IPS-NIHi7 (cell line): ENCODE measurements around the gene ZFP36L2.

Experiments used
- DNase-seq: peaks from one replicate; pipeline ENCODE4 v3.0.0; 2012; ENCODE audit warnings: mixed read lengths; ENCODE audit errors: extremely low spot score

Gene ZFP36L2

GRCh38 chr2:43186321-43186678 lies 40.1 kb downstream of the ZFP36L2 start:
- DNase-seq: no peak

GRCh38 chr2:43185146-43185545 lies 41.3 kb downstream of the ZFP36L2 start:
- no peak for DNase-seq

GRCh38 chr2:43184339-43184895 lies 42.0 kb downstream of the ZFP36L2 start:
- no peak for DNase-seq

DNA sequence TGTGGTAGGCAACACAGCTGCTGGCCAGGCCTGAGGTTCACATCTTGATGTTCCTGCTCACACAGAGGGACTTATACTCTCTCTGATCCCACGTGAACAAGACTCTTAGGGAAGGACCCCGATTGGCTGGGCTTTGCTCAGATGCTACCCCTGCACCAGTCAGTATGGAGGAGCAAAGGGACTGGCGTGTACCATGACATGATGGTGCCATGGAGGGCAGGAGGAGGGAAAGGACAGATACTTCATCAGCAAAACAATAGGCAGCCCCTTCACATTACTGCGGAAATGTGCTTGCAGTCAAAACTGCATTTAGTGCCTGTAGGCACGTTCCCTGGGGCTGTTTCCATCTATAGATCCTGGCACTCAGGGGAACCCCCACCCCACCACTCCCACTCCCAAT lies 42.7 kb downstream of the ZFP36L2 start:
- DNase-seq: no peak

DNA sequence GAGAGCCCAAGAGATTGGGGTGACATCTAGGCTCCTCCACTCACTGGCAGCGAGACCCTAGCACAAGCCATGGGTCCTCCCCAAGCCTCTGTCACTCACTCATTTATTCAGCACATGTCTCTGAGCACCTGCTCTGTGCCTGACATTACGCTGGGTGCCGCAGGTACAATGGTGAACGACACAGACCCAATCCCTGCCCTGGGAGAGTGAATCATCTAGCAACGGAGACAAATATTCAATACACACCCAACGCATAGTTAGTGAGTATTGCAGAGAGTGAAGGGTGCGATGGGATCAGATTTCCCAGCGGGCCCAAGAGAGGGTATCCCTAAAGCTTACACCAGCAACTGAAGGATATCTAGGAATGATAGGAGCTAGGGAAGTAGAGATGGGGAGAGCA lies 45.5 kb downstream of the ZFP36L2 start:
- no peak for DNase-seq

DNA sequence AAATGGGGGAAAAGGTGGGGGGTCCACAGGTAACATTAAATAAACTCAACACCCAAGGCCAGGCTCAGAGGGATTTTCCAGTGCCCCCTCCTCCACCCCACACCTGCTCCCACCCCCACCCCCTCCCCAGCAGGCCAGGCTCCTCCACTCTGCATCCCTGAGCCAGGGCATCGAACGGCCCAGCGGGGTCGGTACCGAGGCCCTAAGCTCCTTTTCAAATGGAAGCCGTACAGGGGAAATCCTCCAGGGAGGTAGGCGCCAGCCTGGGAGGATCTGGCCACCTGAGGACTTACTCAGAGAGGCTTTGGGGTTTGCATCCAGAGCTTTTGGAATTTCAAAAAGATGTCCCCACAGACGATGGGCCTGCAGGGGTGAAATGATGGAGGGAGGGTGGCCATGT lies 46.5 kb downstream of the ZFP36L2 start:
- peak; percentile 77 for DNase-seq

DNA sequence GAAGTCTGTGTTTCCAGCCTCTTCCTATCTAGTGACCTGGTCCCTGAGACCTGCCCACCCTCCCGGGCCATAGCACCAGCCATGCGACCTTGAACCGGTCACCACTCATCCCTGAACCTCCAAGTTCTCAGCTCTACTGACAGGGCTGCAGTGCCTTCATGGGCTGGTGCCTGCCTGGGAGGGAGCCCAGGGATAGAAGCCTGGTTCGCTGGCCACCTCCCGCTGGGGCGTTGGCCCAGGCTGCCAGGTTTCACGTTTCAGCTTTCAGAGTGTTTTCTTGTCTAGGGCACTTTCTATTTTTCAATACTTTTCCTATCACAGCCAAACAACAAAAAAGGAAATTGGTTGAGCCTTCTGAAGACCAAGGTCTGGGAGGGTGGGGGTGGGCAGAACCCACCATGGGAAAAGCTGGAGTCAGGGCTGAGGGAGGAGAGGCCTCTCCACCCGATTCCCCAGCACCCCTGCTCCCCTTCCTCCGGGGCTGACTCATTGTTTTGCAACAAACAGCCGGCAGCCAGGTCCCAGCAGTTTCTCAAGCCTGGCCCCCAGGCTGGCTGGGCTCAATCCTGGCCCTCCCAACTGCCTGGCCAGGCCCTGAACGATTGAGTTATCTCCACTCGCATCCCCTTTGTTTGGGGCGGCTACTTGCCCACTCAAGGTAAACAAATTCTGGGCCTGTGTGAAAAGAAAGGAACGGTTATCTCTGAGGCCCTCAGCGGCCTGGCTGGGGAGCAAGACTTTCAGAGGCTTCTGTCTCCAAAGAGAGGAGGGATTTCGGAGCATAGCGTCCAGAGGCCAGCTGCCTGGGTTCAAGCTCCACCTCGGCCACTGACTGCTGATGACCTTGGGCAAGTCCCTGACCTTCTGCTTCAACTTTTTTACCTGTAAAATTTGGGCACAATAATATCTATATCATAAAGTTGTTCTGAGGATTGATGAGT lies 47.5 kb downstream of the ZFP36L2 start:
- DNase-seq: peak; percentile 87

DNA sequence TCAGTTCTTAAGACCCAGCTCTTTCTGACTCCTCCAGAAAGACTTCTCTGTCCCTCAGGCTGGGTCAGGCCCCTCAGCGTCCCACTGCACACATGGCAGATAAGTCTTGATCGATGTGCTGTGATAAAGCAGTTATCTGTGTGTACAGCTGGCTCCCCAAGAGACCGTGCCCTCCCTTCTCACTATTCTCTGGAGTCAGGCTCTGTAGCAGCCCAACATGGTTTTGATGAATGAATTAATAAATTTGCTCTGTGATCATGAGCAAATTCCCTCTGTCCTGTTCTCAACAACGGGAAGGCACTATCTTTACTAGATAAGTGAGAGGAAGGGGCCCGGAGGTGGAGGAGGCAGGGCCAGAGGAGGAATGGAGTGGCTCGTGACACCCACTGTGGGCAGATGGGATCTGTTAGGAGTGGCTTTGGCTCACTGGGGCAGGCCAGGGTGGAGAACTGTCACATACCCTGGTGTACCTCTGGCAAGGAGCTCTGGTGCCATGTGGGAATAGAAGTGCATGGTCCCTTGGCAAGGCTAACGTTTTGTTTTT lies 48.3 kb downstream of the ZFP36L2 start:
- no peak for DNase-seq

DNA sequence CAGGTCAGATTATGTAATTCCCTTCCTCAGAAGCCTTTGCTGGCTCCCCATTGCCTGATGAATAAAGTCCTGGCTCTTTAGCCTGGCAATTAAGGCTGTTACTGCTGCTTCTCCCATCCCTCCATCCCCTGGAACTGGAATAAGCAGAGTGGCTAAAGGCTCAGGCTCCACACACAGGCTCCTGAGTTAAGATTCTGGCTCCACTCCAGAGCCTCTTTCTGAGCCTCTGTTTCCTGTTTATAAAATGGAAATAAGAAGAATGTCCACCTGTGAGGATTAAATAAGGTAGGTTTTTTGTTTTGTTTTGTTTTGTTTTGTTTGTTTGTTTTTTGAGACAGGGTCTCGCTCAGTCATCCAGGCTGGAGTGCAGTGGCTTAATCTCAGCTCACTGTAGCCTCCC lies 50.0 kb downstream of the ZFP36L2 start:
- DNase-seq: no peak

GRCh38 chr2:43175876-43176275 lies 50.5 kb downstream of the ZFP36L2 start:
- no peak for DNase-seq

GRCh38 chr2:43175020-43175441 lies 51.4 kb downstream of the ZFP36L2 start:
- no peak for DNase-seq

DNA sequence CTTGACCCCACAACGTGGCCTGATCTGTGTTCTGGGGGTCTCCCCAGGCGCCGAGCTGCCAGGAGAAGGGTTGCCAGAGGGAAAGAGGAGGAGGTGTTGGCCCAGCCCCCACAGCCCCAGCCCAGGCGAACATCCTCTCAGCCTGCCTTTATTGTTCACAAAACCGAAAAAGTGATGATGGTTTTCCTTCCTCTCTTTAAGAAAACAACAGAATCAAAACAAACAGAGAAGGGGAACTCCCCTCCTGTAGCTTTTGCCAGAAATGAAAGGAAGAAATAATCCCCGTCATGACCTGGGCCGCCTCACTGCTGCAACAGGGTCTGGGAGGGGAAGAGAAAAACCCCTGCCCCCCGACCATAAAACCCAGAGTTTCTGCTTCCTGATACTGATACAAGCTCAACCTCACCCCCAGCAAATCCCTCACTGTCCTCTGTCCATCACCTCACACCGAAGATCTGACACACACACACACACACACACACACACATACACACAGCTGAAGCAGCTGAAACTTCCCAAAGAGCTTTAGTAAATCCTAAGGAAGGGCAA lies 52.0 kb downstream of the ZFP36L2 start:
- no peak for DNase-seq
